Measurements from ENCODE around the gene PGAP3. TPM values are rescaled to one million over a fixed set of nuclear protein-coding genes. Genes with fewer than 3 reads are reported as not detected.
"Not testable (repeated sequence)": the region's sequence is repeated elsewhere in the genome, so short reads cannot be mapped to it uniquely, and the experiment has no call there.

Gene PGAP3
- total and polyA plus RNA-seq, 2 donors from 2014 or later, result 33.8 to 48.5 TPM

GRCh38 chr17:39700148-39700987 is 12.5 kb upstream of the PGAP3 start:
- no peaks in the 10 kb centered on the region for H3K36me3 ChIP-seq (ENCODE audit: control insufficient read depth in 2 of 3, insufficient read depth in 3 of 3, low read length in 3 of 3)
- TF ChIP-seq, protein P1, sequence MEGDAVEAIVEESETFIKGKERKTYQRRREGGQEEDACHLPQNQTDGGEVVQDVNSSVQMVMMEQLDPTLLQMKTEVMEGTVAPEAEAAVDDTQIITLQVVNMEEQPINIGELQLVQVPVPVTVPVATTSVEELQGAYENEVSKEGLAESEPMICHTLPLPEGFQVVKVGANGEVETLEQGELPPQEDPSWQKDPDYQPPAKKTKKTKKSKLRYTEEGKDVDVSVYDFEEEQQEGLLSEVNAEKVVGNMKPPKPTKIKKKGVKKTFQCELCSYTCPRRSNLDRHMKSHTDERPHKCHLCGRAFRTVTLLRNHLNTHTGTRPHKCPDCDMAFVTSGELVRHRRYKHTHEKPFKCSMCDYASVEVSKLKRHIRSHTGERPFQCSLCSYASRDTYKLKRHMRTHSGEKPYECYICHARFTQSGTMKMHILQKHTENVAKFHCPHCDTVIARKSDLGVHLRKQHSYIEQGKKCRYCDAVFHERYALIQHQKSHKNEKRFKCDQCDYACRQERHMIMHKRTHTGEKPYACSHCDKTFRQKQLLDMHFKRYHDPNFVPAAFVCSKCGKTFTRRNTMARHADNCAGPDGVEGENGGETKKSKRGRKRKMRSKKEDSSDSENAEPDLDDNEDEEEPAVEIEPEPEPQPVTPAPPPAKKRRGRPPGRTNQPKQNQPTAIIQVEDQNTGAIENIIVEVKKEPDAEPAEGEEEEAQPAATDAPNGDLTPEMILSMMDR (IDR thresholded peaks at IDR 0.05; ENCODE audit: borderline replicate concordance, extremely low read depth, insufficient read depth), result no peak
- H3K4me3 ChIP-seq (ENCODE audit: low read length in 3 of 3), result peak overlapping the region; percentile 69 to 88 (median 85)
- no peaks in the 10 kb centered on the region for H3K9me3 ChIP-seq (ENCODE audit: control insufficient read depth in 2 of 3, insufficient read depth in 1 of 3, low read length in 3 of 3)
- H3K27me3 ChIP-seq (ENCODE audit: control insufficient read depth, insufficient read depth, low read length), result no peaks in the 10 kb centered on the region
- peaks cover 0 to 50% (median 49%) of the 10 kb centered on the region in 3 donors for H3K4me1 ChIP-seq (ENCODE audit: control insufficient read depth in 2 of 3, insufficient read depth in 2 of 3, low read depth in 1 of 3, low read length in 3 of 3)
- DNase-seq, result peak; percentile 80 to 91 (median 85)
- intact Hi-C loops (cut with DNase I), result no loop called here
- H3K9ac ChIP-seq (ENCODE audit: low read length in 3 of 3), result peak overlapping the region; percentile 54 to 80 (median 70)
- FAIRE-seq, result no peak
- peak overlapping the region; percentile 93 to 94 for H3K27ac ChIP-seq (ENCODE audit: low read depth in 2 of 2, low read length in 2 of 2)

DNA sequence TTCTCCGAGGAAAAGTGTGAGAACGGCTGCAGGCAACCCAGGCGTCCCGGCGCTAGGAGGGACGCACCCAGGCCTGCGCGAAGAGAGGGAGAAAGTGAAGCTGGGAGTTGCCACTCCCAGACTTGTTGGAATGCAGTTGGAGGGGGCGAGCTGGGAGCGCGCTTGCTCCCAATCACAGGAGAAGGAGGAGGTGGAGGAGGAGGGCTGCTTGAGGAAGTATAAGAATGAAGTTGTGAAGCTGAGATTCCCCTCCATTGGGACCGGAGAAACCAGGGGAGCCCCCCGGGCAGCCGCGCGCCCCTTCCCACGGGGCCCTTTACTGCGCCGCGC is 11.9 kb upstream of the PGAP3 start, which contains the start of gene ERBB2:
Gene ERBB2, plus strand, starts transcription at position 247 of the 330 bp plus-strand sequence. CDS start 175 bp downstream, outside the sequence.
- Histone ChIP-seq H3K27ac (ENCODE audit: low read depth in 2 of 2, low read length in 2 of 2) (peak within 1 kb of the TSS; percentile 93 to 94), H3K4me3 (ENCODE audit: low read length in 3 of 3) (peak within 1 kb of the TSS; percentile 69 to 88 (median 85)), H3K9ac (ENCODE audit: low read length in 3 of 3) (peak within 1 kb of the TSS; percentile 54 to 80 (median 70)), H3K9me3 (ENCODE audit: control insufficient read depth in 2 of 3, insufficient read depth in 1 of 3, low read length in 3 of 3) (no peaks in the 10 kb centered on the region), H3K4me1 (ENCODE audit: control insufficient read depth in 2 of 3, insufficient read depth in 2 of 3, low read depth in 1 of 3, low read length in 3 of 3) (peaks cover 3 to 49% (median 49%) of the 10 kb centered on the region in 3 donors), H3K36me3 (ENCODE audit: control insufficient read depth in 2 of 3, insufficient read depth in 3 of 3, low read length in 3 of 3) (no peaks in the 10 kb centered on the region), H3K27me3 (ENCODE audit: control insufficient read depth, insufficient read depth, low read length) (no peaks in the 10 kb centered on the region)
- no peak for FAIRE-seq
- peak; percentile 87 to 96 (median 93) for DNase-seq
- intact Hi-C loops (cut with DNase I), result no loop called here
- TF ChIP-seq, protein P1 (IDR thresholded peaks at IDR 0.05; ENCODE audit: borderline replicate concordance, extremely low read depth, insufficient read depth), result no peak

- Histone ChIP-seq H3K9ac (ENCODE audit: low read length in 3 of 3) (peak overlapping the region; percentile 31 to 70 (median 60)), H3K27ac (ENCODE audit: low read depth in 2 of 2, low read length in 2 of 2) (peak overlapping the region; percentile 93 to 94), H3K4me1 (ENCODE audit: control insufficient read depth in 2 of 3, insufficient read depth in 2 of 3, low read depth in 1 of 3, low read length in 3 of 3) (peaks cover 5 to 50% (median 48%) of the 10 kb centered on the region in 3 donors), H3K4me3 (ENCODE audit: low read length in 3 of 3) (peak overlapping the region; percentile 48 to 88 (median 69))
- intact Hi-C loops (cut with DNase I); FAIRE-seq; H3K36me3 ChIP-seq (ENCODE audit: control insufficient read depth in 2 of 3, insufficient read depth in 3 of 3, low read length in 3 of 3); H3K27me3 ChIP-seq (ENCODE audit: control insufficient read depth, insufficient read depth, low read length); H3K9me3 ChIP-seq (ENCODE audit: control insufficient read depth in 2 of 3, insufficient read depth in 1 of 3, low read length in 3 of 3); DNase-seq: not testable (repeated sequence)
These were observed 11.4 kb upstream of the PGAP3 start for GRCh38 chr17:39699157-39699817.

GRCh38 chr17:39697961-39698360 is 10.1 kb upstream of the PGAP3 start:
- intact Hi-C loops (cut with DNase I), result no loop called here
- Histone ChIP-seq H3K27me3 (ENCODE audit: control insufficient read depth, insufficient read depth, low read length) (no peaks in the 10 kb centered on the region), H3K9ac (ENCODE audit: low read length in 3 of 3) (no peak overlapping the region), H3K4me1 (ENCODE audit: control insufficient read depth in 2 of 3, insufficient read depth in 2 of 3, low read depth in 1 of 3, low read length in 3 of 3) (peaks cover 5 to 42% (median 36%) of the 10 kb centered on the region in 3 donors), H3K4me3 (ENCODE audit: low read length in 3 of 3) (no peak overlapping the region), H3K36me3 (ENCODE audit: control insufficient read depth in 2 of 3, insufficient read depth in 3 of 3, low read length in 3 of 3) (no peaks in the 10 kb centered on the region), H3K27ac (ENCODE audit: low read depth in 2 of 2, low read length in 2 of 2) (no peak overlapping the region), H3K9me3 (ENCODE audit: control insufficient read depth in 2 of 3, insufficient read depth in 1 of 3, low read length in 3 of 3) (no peaks in the 10 kb centered on the region)
- TF ChIP-seq, protein P1 (IDR thresholded peaks at IDR 0.05; ENCODE audit: borderline replicate concordance, extremely low read depth, insufficient read depth), result no peak
- FAIRE-seq (no peak), DNase-seq (no peak)

Data from kidney (tissue), 14 donors.